NB4 (cell line): ENCODE measurements around the gene LRP4.

ENCODE experiments used
- DNase-seq: peaks from one replicate; pipeline ENCODE4 v3.0.0; 2010; ENCODE audit warnings: low read depth
- H3K4me3 ChIP-seq: one replicate; pipeline ENCODE4 v1.5.1; 2011; ENCODE audit warnings: mild to moderate bottlenecking, low read depth, low read length, moderate library complexity
- MYC ChIP-seq: IDR thresholded peaks from 2 replicates; pipeline ENCODE4 v1.6.1; 2011; ENCODE audit warnings: low read depth, low read length
- POLR2A ChIP-seq: IDR thresholded peaks from 2 replicates; pipeline ENCODE4 v1.6.1; 2011; ENCODE audit warnings: mild to moderate bottlenecking; ENCODE audit not compliant: insufficient read length; ENCODE audit errors: extremely low read depth
- TF ChIP-seq, protein P1 (sequence below): IDR thresholded peaks from 2 replicates; pipeline ENCODE4 v1.6.1; 2011; ENCODE audit warnings: low read depth, low read length
- TF ChIP-seq, protein P2 (sequence below): IDR thresholded peaks from one replicate; pipeline ENCODE4 v1.5.1; 2012; ENCODE audit warnings: low read depth, low read length

Gene LRP4

DNA sequence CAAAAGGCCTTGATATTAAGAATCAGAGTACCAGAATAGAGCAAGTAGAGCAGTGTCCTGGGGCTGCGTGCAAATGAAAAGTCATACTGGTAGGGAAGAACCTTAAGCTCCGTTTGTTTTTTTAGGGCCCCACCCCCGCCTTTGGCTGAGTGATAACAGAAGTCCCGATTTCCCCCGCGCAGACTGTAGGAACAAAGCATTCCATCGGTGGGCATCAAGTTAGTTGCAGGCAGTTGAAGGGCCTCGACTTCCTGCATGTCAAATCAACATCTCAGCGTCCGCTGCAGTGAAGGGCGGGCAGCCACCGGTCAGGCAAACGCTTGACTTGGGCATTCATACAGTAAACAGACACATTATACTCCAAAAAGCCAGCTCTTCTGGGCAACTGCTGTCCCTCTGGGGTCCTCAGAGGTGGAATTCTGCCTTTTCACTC, 11.7 kb downstream of the LRP4 start:
- no peak for DNase-seq
- H3K4me3 ChIP-seq, result no peak overlapping the region
- TF ChIP-seq, protein P1, sequence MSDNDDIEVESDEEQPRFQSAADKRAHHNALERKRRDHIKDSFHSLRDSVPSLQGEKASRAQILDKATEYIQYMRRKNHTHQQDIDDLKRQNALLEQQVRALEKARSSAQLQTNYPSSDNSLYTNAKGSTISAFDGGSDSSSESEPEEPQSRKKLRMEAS, result no peak
- no peak for TF ChIP-seq POLR2A
- TF ChIP-seq, protein P2, sequence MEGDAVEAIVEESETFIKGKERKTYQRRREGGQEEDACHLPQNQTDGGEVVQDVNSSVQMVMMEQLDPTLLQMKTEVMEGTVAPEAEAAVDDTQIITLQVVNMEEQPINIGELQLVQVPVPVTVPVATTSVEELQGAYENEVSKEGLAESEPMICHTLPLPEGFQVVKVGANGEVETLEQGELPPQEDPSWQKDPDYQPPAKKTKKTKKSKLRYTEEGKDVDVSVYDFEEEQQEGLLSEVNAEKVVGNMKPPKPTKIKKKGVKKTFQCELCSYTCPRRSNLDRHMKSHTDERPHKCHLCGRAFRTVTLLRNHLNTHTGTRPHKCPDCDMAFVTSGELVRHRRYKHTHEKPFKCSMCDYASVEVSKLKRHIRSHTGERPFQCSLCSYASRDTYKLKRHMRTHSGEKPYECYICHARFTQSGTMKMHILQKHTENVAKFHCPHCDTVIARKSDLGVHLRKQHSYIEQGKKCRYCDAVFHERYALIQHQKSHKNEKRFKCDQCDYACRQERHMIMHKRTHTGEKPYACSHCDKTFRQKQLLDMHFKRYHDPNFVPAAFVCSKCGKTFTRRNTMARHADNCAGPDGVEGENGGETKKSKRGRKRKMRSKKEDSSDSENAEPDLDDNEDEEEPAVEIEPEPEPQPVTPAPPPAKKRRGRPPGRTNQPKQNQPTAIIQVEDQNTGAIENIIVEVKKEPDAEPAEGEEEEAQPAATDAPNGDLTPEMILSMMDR, result no peak
- no peak for TF ChIP-seq MYC

DNA sequence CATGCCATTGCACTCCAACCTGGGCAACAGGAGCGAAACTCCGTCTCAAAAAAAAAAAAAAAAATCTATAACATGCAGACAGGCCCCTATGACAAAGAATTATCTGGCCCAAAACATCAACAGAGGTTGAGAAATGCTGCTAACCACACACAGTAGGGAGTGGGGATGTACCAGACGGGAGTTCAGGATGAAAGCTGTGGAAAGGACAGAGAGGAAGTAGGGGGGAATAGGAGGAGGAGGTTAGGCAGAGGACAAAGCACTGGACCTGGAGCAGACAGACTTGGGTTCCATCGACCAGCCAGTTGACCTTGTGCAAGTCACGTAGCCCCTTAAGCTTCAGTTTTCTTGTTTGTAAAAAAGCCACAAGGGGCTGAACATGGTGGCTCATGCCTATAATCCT, 12.5 kb downstream of the LRP4 start:
- no peak overlapping the region for H3K4me3 ChIP-seq
- DNase-seq, result peak; percentile 73
- TF ChIP-seq MYC, result no peak
- TF ChIP-seq, protein P2, result no peak
- TF ChIP-seq, protein P1, result no peak
- TF ChIP-seq POLR2A, result no peak

DNA sequence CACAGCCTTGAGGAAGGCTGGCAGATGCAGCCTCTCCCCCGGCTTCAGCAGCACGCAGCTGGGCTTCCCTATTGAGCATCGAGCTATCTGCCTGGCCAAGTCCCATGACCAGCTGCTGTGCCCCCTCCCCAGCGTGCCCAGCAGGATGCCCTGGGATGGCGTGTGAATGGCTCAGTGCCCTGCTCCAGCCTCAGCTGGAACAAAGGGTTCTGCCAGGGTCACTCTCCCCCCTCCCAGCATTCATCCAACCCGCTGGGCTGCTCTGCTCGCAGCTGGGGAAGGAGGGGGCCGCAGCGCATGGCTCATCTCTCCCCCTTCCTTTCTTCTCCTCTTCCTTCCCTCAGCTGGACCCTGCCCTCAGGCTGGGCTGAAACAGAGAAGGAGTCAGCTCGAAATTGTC, 14.5 kb downstream of the LRP4 start:
- DNase-seq, result peak; percentile 34
- TF ChIP-seq, protein P2, result no peak
- TF ChIP-seq, protein P1, result no peak
- TF ChIP-seq POLR2A (no peak), MYC (no peak)

DNA sequence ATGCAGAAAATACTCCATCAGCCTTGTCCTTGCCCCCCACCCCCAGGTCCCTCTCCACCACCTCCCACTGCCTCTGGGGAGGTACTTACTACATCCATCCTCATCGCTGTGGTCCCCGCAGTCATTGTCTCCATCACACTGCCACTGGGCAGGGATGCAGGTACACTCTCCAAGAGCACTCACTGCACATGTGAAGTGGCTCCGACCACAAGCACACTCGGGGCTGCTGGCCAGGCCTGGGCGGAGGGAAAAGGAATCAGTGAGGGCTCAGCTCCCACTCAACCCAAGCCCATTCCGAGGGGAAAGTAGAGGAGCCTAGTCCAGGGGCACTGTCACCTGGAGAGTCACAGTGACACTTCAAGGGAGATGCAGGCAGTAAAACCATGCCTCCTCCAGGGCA, 15.7 kb downstream of the LRP4 start:
- TF ChIP-seq, protein P2, result no peak
- no peak for TF ChIP-seq POLR2A
- no peak for TF ChIP-seq MYC
- TF ChIP-seq, protein P1, result no peak
- no peak overlapping the region for H3K4me3 ChIP-seq
- DNase-seq, result no peak

More for the DNA sequence above, 14.5 kb downstream of the LRP4 start:
- H3K4me3 ChIP-seq, result no peak overlapping the region

DNA sequence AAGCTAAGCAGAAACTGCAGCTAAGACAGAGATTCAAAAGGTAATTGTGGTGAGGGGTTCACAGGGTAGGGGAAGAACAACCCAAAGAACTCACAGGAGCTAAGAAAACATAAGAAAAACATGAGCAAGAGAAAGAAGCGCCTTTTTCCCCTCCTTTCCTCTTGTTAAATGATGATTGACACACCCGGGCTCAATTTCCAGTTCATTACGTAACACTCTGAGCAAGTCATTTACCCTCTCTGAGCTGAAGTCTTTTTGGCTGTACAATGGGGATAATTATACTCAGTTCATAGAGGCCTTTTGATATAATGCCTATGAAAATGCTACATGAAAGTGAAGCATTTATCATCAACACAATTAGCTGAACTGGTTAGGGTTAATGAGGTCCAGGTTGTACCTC, 17.2 kb downstream of the LRP4 start:
- TF ChIP-seq MYC, result 0 out of 2 replicates have a peak, but pooled peaks have one; percentile 15
- TF ChIP-seq, protein P1, result no peak
- no peak overlapping the region for H3K4me3 ChIP-seq
- peak; percentile 74 for DNase-seq

DNA sequence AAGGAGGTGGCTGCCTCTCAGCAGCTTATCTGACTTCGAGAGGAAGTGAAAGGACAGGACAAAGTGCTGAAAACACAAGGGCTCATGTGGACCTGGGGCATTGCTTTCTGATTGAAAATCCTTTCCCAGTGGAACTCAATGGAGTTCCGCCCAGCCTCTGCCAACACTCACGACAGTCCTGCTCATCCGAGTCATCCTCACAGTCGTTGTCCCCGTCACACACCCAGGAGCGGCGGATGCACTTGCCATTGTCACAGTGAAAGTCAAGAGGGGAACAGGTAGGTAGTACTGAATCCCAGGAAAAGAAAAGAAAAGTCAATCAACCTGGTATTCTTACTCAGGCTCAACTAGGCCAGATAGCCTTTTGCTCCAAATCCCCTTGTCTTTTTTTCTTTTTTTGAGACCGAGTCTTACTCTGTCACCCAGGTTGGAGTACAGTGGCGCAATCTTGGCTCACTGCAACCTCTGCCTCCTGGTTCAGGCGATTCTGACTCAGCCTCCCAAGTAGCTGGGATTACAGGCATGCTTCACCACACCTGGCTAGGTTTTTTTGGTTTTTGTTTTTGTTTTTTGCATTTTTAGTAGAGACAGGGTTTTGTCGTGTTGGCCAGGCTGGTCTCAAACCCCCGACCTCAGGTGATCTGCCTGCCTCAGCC, 18.1 kb downstream of the LRP4 start:
- H3K4me3 ChIP-seq, result no peak overlapping the region
- TF ChIP-seq, protein P2, result no peak
- no peak for TF ChIP-seq MYC
- TF ChIP-seq, protein P1, result no peak
- DNase-seq, result no peak
